Heart right ventricle (tissue), 16 donors: ENCODE results near the gene FGF10. TPM values are rescaled to one million over a fixed set of nuclear protein-coding genes. Genes with fewer than 3 reads are reported as not detected.
A peak's percentile ranks its signal among the peaks of the same experiment; 100 is the strongest.

Experiments
- ATAC-seq, 8 donors: fragments of 200-7000 bp; cut with Tn5 transposase; one replicate each; pipeline ENCODE4 v1.9.1; 2020; ENCODE audit warnings: mild to moderate bottlenecking in 8 of 8, moderate library complexity in 8 of 8, moderate number of reproducible peaks in 1 of 8
- DNase-seq, 2 donors: peaks; one replicate each; pipeline ENCODE4 v3.0.0-alpha.2; 2020
- H3K27ac ChIP-seq, 10 donors: fragments of 200-600 bp; sonication (generic) in 2 of 10; one replicate each; pipeline versions ENCODE4 v1.5.0 to v1.8.0; 2020 to 2022; ENCODE audit warnings: mild to moderate bottlenecking in 3 of 10
- H3K27me3 ChIP-seq, 7 donors: fragments of 200-600 bp; one replicate each; pipeline ENCODE4 v1.8.0; 2021 to 2022; ENCODE audit warnings: mild to moderate bottlenecking in 2 of 7
- H3K36me3 ChIP-seq, 9 donors: fragments of 200-600 bp; sonication (generic) in 1 of 9; one replicate each; pipeline versions ENCODE4 v1.5.0 to v1.8.0; 2020 to 2022; ENCODE audit warnings: mild to moderate bottlenecking in 2 of 9
- H3K4me1 ChIP-seq, 9 donors: fragments of 200-600 bp; sonication (generic) in 1 of 9; one replicate each; pipeline versions ENCODE4 v1.5.0 to v1.8.0; 2020 to 2022; ENCODE audit warnings: mild to moderate bottlenecking in 4 of 9
- H3K4me3 ChIP-seq, 10 donors: fragments of 200-600 bp; sonication (generic) in 2 of 10; one replicate each; pipeline versions ENCODE4 v1.5.0 to v1.8.0; 2020 to 2022; ENCODE audit warnings: mild to moderate bottlenecking in 7 of 10, moderate library complexity in 2 of 10
- H3K9me3 ChIP-seq, 11 donors: fragments of 200-600 bp in 10 of 11; sonication (generic) in 2 of 11; one replicate each; pipeline versions ENCODE4 v1.5.0 to v1.8.0; 2013 to 2022; ENCODE audit warnings: mild to moderate bottlenecking in 2 of 11, control low read depth in 1 of 11, moderate library complexity in 1 of 11
- WGBS, 2 donors: extraction: QIAGEN DNeasy Blood & Tissue Kit; methylation state at CpG; one replicate each; pipeline ENCODE4 v1.1.7; 2013; ENCODE audit warnings: inconsistent platforms in 1 of 2; 5-methylcytosine and 5-hydroxymethylcytosine counted together
- intact Hi-C, 10 donors: fragments of 100-400 bp; cut with DNase I; formaldehyde crosslinking; loops; one replicate each; pipeline versions ENCODE4 v1.11.1 to v1.14.2; 2022
- polyA plus RNA-seq, 2 donors: library from polyadenylated mRNA; stranded (reverse); fragments of 200-250 nt; gene quantifications; one replicate each; pipeline ENCODE4 v1.2.3, GENCODE V29; 2013
- total RNA-seq, 10 donors: library from RNA; stranded (reverse); fragmentation: NEBNext Ultra II Directional in 3 of 10; extraction: Animal tissue kit (Norgen Biotek cat#: 25700) in 3 of 10; gene quantifications; one replicate each; pipeline versions ENCODE4 v1.2.1 to v1.2.4, GENCODE V29; 2021 to 2023
- TF ChIP-seq, protein P1 (sequence below), 9 donors: fragments of 200-600 bp; sonication (generic) in 2 of 9; IDR thresholded peaks; one replicate each; pipeline versions ENCODE4 v1.5.0 to v1.8.0; 2021 to 2022; ENCODE audit warnings: antibody characterized with exemption in 9 of 9, mild to moderate bottlenecking in 5 of 9, moderate library complexity in 1 of 9
- donor health status: Arrhythmogenic right ventricular cardiomyopathy.
- donor health status: ischemic (EF 13 %, LVEDD 7.1; RV severe dilation, severe dysfunction).
- donor health status: healthy with polysubstance abuse.
- donor health status: DM: no; HTN: yes; CAD: no.
- donor health status: DM: no; HTN: no; CAD: no.
- donor health status: ischemic (EF 25% LVEDD 6.9; RV normal size, moderate dysfunction).
- donor health status: ischemic (EF 25% LVEDD 5.7; RV mildly dilated, moderate dysfunction).
- donor health status: healthy.
- donor health status: DM: yes; HTN: yes; CAD: no.
- donor health status: Ischemic cardiomyopathy.
- donor health status: ischemic (EF 35%, LVEDD 5.7; RV mildly dilated, moderate dysfunction).
- donor health status: nonischemic (EF 11% LVEDD 7.7; RV severe dilation, severe dysfunction).
- donor health status: DM: yes; HTN: yes; CAD: no.
- donor health status: PGD.
- donor health status: ischemic (EF 29% LVEDD 5.4; RV normal size, mild dysfunction).
- donor health status: nonischemic (EF 23%, LVEDD 6.1; RV moderate dilation, normal function).

Gene FGF10
- total and polyA plus RNA-seq, 12 donors: 0.26 to 6.1 (median 0.66) TPM; not detected in 1

GRCh38 chr5:44294516-44294915, 94.7 kb downstream of the FGF10 start:
- peaks cover 0 to 20% (median 5%) of the 10 kb centered on the region in 11 donors for H3K9me3 ChIP-seq
- peak; percentile 5 to 25 for DNase-seq
- no peaks in the 10 kb centered on the region for H3K27me3 ChIP-seq
- intact Hi-C loops: no loop called here
- 77 to 84% methylated on average over 2 of the region's 2 CpGs for WGBS, 2 donors
- TF ChIP-seq, protein P1, sequence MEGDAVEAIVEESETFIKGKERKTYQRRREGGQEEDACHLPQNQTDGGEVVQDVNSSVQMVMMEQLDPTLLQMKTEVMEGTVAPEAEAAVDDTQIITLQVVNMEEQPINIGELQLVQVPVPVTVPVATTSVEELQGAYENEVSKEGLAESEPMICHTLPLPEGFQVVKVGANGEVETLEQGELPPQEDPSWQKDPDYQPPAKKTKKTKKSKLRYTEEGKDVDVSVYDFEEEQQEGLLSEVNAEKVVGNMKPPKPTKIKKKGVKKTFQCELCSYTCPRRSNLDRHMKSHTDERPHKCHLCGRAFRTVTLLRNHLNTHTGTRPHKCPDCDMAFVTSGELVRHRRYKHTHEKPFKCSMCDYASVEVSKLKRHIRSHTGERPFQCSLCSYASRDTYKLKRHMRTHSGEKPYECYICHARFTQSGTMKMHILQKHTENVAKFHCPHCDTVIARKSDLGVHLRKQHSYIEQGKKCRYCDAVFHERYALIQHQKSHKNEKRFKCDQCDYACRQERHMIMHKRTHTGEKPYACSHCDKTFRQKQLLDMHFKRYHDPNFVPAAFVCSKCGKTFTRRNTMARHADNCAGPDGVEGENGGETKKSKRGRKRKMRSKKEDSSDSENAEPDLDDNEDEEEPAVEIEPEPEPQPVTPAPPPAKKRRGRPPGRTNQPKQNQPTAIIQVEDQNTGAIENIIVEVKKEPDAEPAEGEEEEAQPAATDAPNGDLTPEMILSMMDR (IDR thresholded peaks at IDR 0.05): no peak
- no peak overlapping the region for H3K4me3 ChIP-seq
- H3K36me3 ChIP-seq: no peaks in the 10 kb centered on the region
- no peak overlapping the region for H3K27ac ChIP-seq
- H3K4me1 ChIP-seq: no peaks in the 10 kb centered on the region
- ATAC-seq: peak in 1 of 8 donors; percentile 25

- Histone ChIP-seq H3K9me3 (peaks cover 0 to 25% (median 5%) of the 10 kb centered on the region in 11 donors), H3K4me3 (no peak overlapping the region), H3K27me3 (no peaks in the 10 kb centered on the region), H3K4me1 (no peaks in the 10 kb centered on the region), H3K27ac (no peak overlapping the region), H3K36me3 (no peaks in the 10 kb centered on the region)
- DNase-seq: no peak
- ATAC-seq: no peak
- 33 to 43% methylated on average over 2 of the region's 2 CpGs for WGBS, 2 donors
- TF ChIP-seq, protein P1 (IDR thresholded peaks at IDR 0.05): no peak
- intact Hi-C loops: no loop called here
These were observed 96.5 kb downstream of the FGF10 start for GRCh38 chr5:44292736-44293135.

- Histone ChIP-seq H3K36me3 (no peaks in the 10 kb centered on the region), H3K27me3 (no peaks in the 10 kb centered on the region), H3K27ac (no peak overlapping the region), H3K4me3 (no peak overlapping the region), H3K9me3 (peaks cover 0 to 15% (median 0%) of the 10 kb centered on the region in 11 donors), H3K4me1 (no peaks in the 10 kb centered on the region)
- TF ChIP-seq, protein P1 (IDR thresholded peaks at IDR 0.05): no peak
- intact Hi-C loops: no loop called here
- WGBS, 2 donors: 47 to 52% methylated on average over 3 of the region's 3 CpGs
- DNase-seq (no peak), ATAC-seq (no peak)
These were observed 110.8 kb downstream of the FGF10 start for GRCh38 chr5:44278469-44278868.

- Histone ChIP-seq H3K4me1 (no peaks in the 10 kb centered on the region), H3K36me3 (no peaks in the 10 kb centered on the region), H3K27ac (no peak overlapping the region), H3K27me3 (no peaks in the 10 kb centered on the region), H3K4me3 (no peak overlapping the region), H3K9me3 (peaks cover 0 to 13% (median 0%) of the 10 kb centered on the region in 11 donors)
- TF ChIP-seq, protein P1 (IDR thresholded peaks at IDR 0.05): no peak
- no peak for DNase-seq
- intact Hi-C loops: no loop called here
- ATAC-seq: no peak
- WGBS, 2 donors: 38 to 58% methylated on average over 1 of the region's 1 CpG
These were observed 113.3 kb downstream of the FGF10 start for GRCh38 chr5:44275908-44276307.
